K562 (cell line): Measurements from ENCODE around the gene PDLIM7. TPM values are rescaled to one million over a fixed set of nuclear protein-coding genes. Genes with fewer than 3 reads are reported as not detected.

Experiments used
- ATF4 ChIP-seq: fragments of 450-650 bp; formaldehyde crosslinking; IDR thresholded peaks from 2 replicates; pipeline ENCODE4 v1.4.0; 2022; ENCODE audit warnings: mild to moderate bottlenecking, moderate library complexity
- BRF1 ChIP-seq: IDR thresholded peaks from 3 replicates; pipeline ENCODE4 v1.6.1; 2011; ENCODE audit warnings: borderline replicate concordance, mild to moderate bottlenecking; ENCODE audit not compliant: insufficient read length; ENCODE audit errors: extremely low read depth
- CTBP1 ChIP-seq: fragments of 450-650 bp; IDR thresholded peaks from 2 replicates; pipeline ENCODE4 v1.6.1; 2016; ENCODE audit warnings: borderline replicate concordance
- DNMT1 ChIP-seq: fragments of 450-650 bp; IDR thresholded peaks from 2 replicates; pipeline ENCODE4 v1.6.1; 2016; ENCODE audit warnings: antibody characterized with exemption, mild to moderate bottlenecking
- ELF2 ChIP-seq: fragments of 250-450 bp; sonication (Bioruptor Pico); IDR thresholded peaks from 2 replicates; pipeline ENCODE4 v1.5.0; 2021; ENCODE audit warnings: mild to moderate bottlenecking
- EP400 ChIP-seq: fragments of 450-650 bp; IDR thresholded peaks from 2 replicates; pipeline ENCODE4 v1.6.1; 2017; ENCODE audit warnings: antibody characterized with exemption, mild to moderate bottlenecking, moderate library complexity
- ESRRB ChIP-seq: fragments of 250-450 bp; sonication (Bioruptor Pico); IDR thresholded peaks from 2 replicates; pipeline ENCODE4 v1.5.0; 2020; ENCODE audit warnings: mild to moderate bottlenecking, moderate library complexity, borderline replicate concordance
- FOXA1 ChIP-seq: fragments of 450-650 bp; IDR thresholded peaks from 2 replicates; pipeline ENCODE4 v1.6.1; 2016; ENCODE audit warnings: mild to moderate bottlenecking, borderline replicate concordance
- GTF2A2 ChIP-seq: IDR thresholded peaks from 2 replicates; pipeline ENCODE4 v1.6.1; 2016; ENCODE audit warnings: mild to moderate bottlenecking, missing genetic modification characterization, missing compliant biosample characterization
- HDAC2 ChIP-seq: fragments of 450-650 bp; IDR thresholded peaks from 2 replicates; pipeline ENCODE4 v1.6.1; 2016; ENCODE audit warnings: mild to moderate bottlenecking
- LEF1 ChIP-seq: fragments of 450-650 bp; IDR thresholded peaks from 2 replicates; pipeline ENCODE4 v1.6.1; 2016; ENCODE audit warnings: mild to moderate bottlenecking
- MCM7 ChIP-seq, 2 experiments: fragments of 450-650 bp; IDR thresholded peaks; 2 replicates each; pipeline ENCODE4 v1.6.1; 2016 to 2018
- NR4A1 ChIP-seq, 2 experiments: fragments of 250-450 bp in 1 of 2; fragments of 450-650 bp in 1 of 2; sonication (Bioruptor Pico) in 1 of 2; IDR thresholded peaks; 2 replicates each; pipeline versions ENCODE4 v1.4.0 to v1.6.1; 2016 to 2020; ENCODE audit warnings: mild to moderate bottlenecking in 2 of 2, missing compliant biosample characterization in 1 of 2, missing genetic modification characterization in 1 of 2, moderate library complexity in 1 of 2
- PTRF ChIP-seq: fragments of 450-650 bp; IDR thresholded peaks from 2 replicates; pipeline ENCODE4 v1.6.1; 2016; ENCODE audit warnings: mild to moderate bottlenecking, missing genetic modification characterization, missing compliant biosample characterization
- RBM34 ChIP-seq: fragments of 200-400 bp; formaldehyde crosslinking; IDR thresholded peaks from 2 replicates; pipeline ENCODE4 v1.6.1; 2018; ENCODE audit warnings: low read length, borderline replicate concordance; ENCODE audit not compliant: insufficient read depth
- SMAD2 ChIP-seq: fragments of 150-350 bp; IDR thresholded peaks from 2 replicates; pipeline ENCODE4 v1.6.1; 2014; ENCODE audit warnings: low read depth, mild to moderate bottlenecking, low read length
- SMARCC2 ChIP-seq: fragments of 450-650 bp; IDR thresholded peaks from 2 replicates; pipeline ENCODE4 v1.6.1; 2017; ENCODE audit warnings: antibody characterized with exemption, moderate library complexity, mild to moderate bottlenecking, low read depth
- SOX6 ChIP-seq: fragments of 450-650 bp; IDR thresholded peaks from 2 replicates; pipeline ENCODE4 v1.6.1; 2014; ENCODE audit warnings: mild to moderate bottlenecking
- SRSF7 ChIP-seq: fragments of 200-400 bp; formaldehyde crosslinking; optimal IDR thresholded peaks from 2 replicates; pipeline ENCODE3; 2017; ENCODE audit warnings: mild to moderate bottlenecking, low read depth, low read length
- TAL1 ChIP-seq: fragments of 450-650 bp; IDR thresholded peaks from 2 replicates; pipeline ENCODE4 v1.6.1; 2016; ENCODE audit warnings: mild to moderate bottlenecking
- ZBED1 ChIP-seq: IDR thresholded peaks from 2 replicates; pipeline ENCODE4 v1.6.1; 2014
- ZNF140 ChIP-seq: fragments of 250-450 bp; sonication (Bioruptor Pico); IDR thresholded peaks from 2 replicates; pipeline ENCODE4 v1.8.0; 2021; ENCODE audit warnings: moderate library complexity, mild to moderate bottlenecking, inconsistent platforms
- ZNF143 ChIP-seq: sonication (generic); formaldehyde crosslinking; IDR thresholded peaks from 2 replicates; pipeline ENCODE4 v1.9.0; 2022; ENCODE audit warnings: mild to moderate bottlenecking, missing genetic modification reagents
- ZNF212 ChIP-seq: fragments of 450-650 bp; formaldehyde crosslinking; IDR thresholded peaks from 2 replicates; pipeline ENCODE4 v1.4.0; 2020; ENCODE audit warnings: mild to moderate bottlenecking
- ZNF445 ChIP-seq: fragments of 250-450 bp; sonication (Bioruptor Pico); IDR thresholded peaks from 2 replicates; pipeline ENCODE4 v1.4.0; 2020; ENCODE audit warnings: low read depth, mild to moderate bottlenecking, moderate library complexity
- ZNF79 ChIP-seq: fragments of 250-450 bp; sonication (Bioruptor Pico); IDR thresholded peaks from 2 replicates; pipeline ENCODE4 v1.4.0; 2020; ENCODE audit warnings: low read depth, mild to moderate bottlenecking, moderate library complexity
- polyA plus RNA-seq, 8 experiments: library from polyadenylated mRNA; depleted of rRNA in 4 of 8; stranded (reverse) in 5 of 8; unstranded in 3 of 8; fragments of >200 nt; fragmentation: Nextera tagmentation in 2 of 8; fragmentation: Illumina TruSeq in 1 of 8; extraction: Ambion mirVana in 2 of 8; extraction: Trizol in 1 of 8; gene quantifications; 2 replicates each; pipeline versions ENCODE4 v1.2.1 to v1.2.3, GENCODE V29; 2011 to 2014; ENCODE audit warnings: inconsistent platforms in 1 of 8, missing spikeins in 1 of 8
- total RNA-seq, 7 experiments: library from RNA; depleted of rRNA in 6 of 7; stranded (reverse); fragments of >200 nt in 6 of 7; fragmentation: Illumina TruSeq in 2 of 7; extraction: Trizol in 2 of 7; gene quantifications; 2 replicates each; pipeline versions ENCODE4 v1.2.1 to v1.2.3, GENCODE V29; 2011 to 2021; ENCODE audit warnings: low replicate concordance in 1 of 7
- TF ChIP-seq, protein P1 (sequence below): sonication (generic); formaldehyde crosslinking; IDR thresholded peaks from 2 replicates; pipeline ENCODE4 v1.8.1; 2023; ENCODE audit warnings: mild to moderate bottlenecking, missing genetic modification reagents
- TF ChIP-seq, protein P2 (sequence below): fragments of 250-450 bp; sonication (Bioruptor Pico); IDR thresholded peaks from 2 replicates; pipeline ENCODE4 v1.8.0; 2022; ENCODE audit warnings: inconsistent platforms

The PDLIM7 gene
- total and polyA plus RNA-seq, 9 of the 15 experiments (the other 6 are each of a cell fraction or from before 2014, with no cell fraction given): 2.1 to 124 (median 32.6) TPM

DNA sequence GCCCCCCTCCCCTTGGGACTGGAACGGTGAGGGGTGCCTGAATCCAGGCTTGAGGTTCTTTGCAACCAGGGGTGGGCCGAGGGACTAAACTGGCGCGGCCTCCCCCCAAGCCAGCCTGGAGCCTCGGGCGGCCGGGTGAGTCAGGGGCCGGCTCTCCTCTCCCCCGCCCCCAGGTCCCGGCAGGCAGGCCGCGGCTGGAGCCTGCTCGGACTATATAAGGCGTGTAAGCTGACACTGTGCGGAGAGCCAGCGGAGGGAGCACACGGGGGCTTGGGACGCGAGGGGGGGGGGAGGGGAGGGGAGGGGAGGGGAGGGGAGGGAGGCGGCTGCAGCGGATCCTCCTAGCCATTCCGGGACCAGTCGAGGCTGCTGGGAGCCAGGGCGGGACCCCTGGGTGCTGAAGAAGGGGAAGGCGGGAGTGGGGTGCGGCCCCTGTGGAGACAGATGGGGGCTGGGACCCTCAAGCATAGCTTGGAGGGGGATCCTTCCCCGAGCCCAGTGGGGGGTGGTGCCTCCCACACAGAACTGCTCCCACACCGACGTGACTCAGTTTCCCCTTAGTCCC is 595 bp downstream of the PDLIM7 start (continued):
- TF ChIP-seq, protein P1, sequence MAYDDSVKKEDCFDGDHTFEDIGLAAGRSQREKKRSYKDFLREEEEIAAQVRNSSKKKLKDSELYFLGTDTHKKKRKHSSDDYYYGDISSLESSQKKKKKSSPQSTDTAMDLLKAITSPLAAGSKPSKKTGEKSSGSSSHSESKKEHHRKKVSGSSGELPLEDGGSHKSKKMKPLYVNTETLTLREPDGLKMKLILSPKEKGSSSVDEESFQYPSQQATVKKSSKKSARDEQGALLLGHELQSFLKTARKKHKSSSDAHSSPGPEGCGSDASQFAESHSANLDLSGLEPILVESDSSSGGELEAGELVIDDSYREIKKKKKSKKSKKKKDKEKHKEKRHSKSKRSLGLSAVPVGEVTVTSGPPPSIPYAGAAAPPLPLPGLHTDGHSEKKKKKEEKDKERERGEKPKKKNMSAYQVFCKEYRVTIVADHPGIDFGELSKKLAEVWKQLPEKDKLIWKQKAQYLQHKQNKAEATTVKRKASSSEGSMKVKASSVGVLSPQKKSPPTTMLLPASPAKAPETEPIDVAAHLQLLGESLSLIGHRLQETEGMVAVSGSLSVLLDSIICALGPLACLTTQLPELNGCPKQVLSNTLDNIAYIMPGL (CRISPR knock-in tag): no peak
- TF ChIP-seq, protein P2, sequence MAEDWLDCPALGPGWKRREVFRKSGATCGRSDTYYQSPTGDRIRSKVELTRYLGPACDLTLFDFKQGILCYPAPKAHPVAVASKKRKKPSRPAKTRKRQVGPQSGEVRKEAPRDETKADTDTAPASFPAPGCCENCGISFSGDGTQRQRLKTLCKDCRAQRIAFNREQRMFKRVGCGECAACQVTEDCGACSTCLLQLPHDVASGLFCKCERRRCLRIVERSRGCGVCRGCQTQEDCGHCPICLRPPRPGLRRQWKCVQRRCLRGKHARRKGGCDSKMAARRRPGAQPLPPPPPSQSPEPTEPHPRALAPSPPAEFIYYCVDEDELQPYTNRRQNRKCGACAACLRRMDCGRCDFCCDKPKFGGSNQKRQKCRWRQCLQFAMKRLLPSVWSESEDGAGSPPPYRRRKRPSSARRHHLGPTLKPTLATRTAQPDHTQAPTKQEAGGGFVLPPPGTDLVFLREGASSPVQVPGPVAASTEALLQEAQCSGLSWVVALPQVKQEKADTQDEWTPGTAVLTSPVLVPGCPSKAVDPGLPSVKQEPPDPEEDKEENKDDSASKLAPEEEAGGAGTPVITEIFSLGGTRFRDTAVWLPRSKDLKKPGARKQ (CRISPR knock-in tag): no peak
- no peak for TF ChIP-seq LEF1
- TF ChIP-seq BRF1: no peak
- TF ChIP-seq DNMT1: no peak
- TF ChIP-seq ATF4: no peak
- no peak for TF ChIP-seq CTBP1
- TF ChIP-seq GTF2A2 (tag): no peak
- TF ChIP-seq TAL1: no peak
- 0 out of 2 replicates have a peak, but pooled peaks have one; percentile 4 for TF ChIP-seq EP400
- 0 out of 2 replicates have a peak, but pooled peaks have one; percentile 15 for TF ChIP-seq ELF2 (CRISPR knock-in tag)
- no peak for TF ChIP-seq FOXA1
- TF ChIP-seq MCM7 (IDR thresholded peaks at IDR 0.05): no peak
- TF ChIP-seq SMAD2: no peak
- TF ChIP-seq RBM34: no peak
- no peak for TF ChIP-seq SOX6
- TF ChIP-seq NR4A1 (CRISPR knock-in tag; IDR thresholded peaks at IDR 0.05): no peak
- no peak for TF ChIP-seq NR4A1 (tag; IDR thresholded peaks at IDR 0.05)
- TF ChIP-seq PTRF: no peak
- no peak for TF ChIP-seq ZNF445 (CRISPR knock-in tag)
- TF ChIP-seq ZNF143 (CRISPR knock-in tag): no peak
- no peak for TF ChIP-seq SMARCC2
- peak; percentile 25; the same call in 1 of the 2 replicates for TF ChIP-seq ZBED1
- TF ChIP-seq ESRRB (CRISPR knock-in tag): no peak
- no peak for TF ChIP-seq ZNF212 (CRISPR knock-in tag)
- TF ChIP-seq SRSF7: no peak
- TF ChIP-seq ZNF79 (CRISPR knock-in tag): no peak
- TF ChIP-seq HDAC2: no peak
- TF ChIP-seq ZNF140 (CRISPR knock-in tag): no peak
